Activated naive CD4-positive, alpha-beta T cell treated with anti-CD3 and anti-CD28 coated beads, Interleukin-2, amount 50 U/mL, for 24 hours (primary cell): ENCODE measurements around the gene KANTR.
A peak's percentile ranks its signal among the peaks of the same experiment; 100 is the strongest.

ENCODE experiments used
- H3K27ac Mint-ChIP-seq: one replicate; pipeline ENCODE4 v1.8.0; 2021; ENCODE audit warnings: mild to moderate bottlenecking, mixed read lengths
- H3K27me3 Mint-ChIP-seq: one replicate; pipeline ENCODE4 v1.8.0; 2021; ENCODE audit warnings: mixed read lengths
- H3K36me3 Mint-ChIP-seq: one replicate; pipeline ENCODE4 v1.8.0; 2021; ENCODE audit warnings: mixed read lengths
- H3K4me1 Mint-ChIP-seq: one replicate; pipeline ENCODE4 v1.8.0; 2021; ENCODE audit warnings: mixed read lengths
- H3K4me3 Mint-ChIP-seq: one replicate; pipeline ENCODE4 v1.8.0; 2021; ENCODE audit warnings: mild to moderate bottlenecking, mixed read lengths
- H3K9me3 Mint-ChIP-seq: one replicate; pipeline ENCODE4 v1.8.0; 2021; ENCODE audit warnings: mixed read lengths

KANTR gene

GRCh38 chrX:53076671-53077070 is 17.3 kb upstream of the KANTR start:
- Mint-ChIP-seq H3K27me3 (no peaks in the 10 kb centered on the region), H3K27ac (no peak overlapping the region), H3K36me3 (no peaks in the 10 kb centered on the region), H3K4me1 (peaks cover 22% of the 10 kb centered on the region), H3K9me3 (no peaks in the 10 kb centered on the region), H3K4me3 (no peak overlapping the region)

- H3K27ac Mint-ChIP-seq = no peak overlapping the region
- peaks cover 13% of the 10 kb centered on the region for H3K4me1 Mint-ChIP-seq
- no peaks in the 10 kb centered on the region for H3K9me3 Mint-ChIP-seq
- H3K36me3 Mint-ChIP-seq = no peaks in the 10 kb centered on the region
- H3K27me3 Mint-ChIP-seq = no peaks in the 10 kb centered on the region
- no peak overlapping the region for H3K4me3 Mint-ChIP-seq
Measured at GRCh38 chrX:53077207-53078197, 16.4 kb upstream of the KANTR start.

GRCh38 chrX:53078943-53079342 is 15.0 kb upstream of the KANTR start:
- Mint-ChIP-seq H3K4me1 (peaks cover 18% of the 10 kb centered on the region), H3K36me3 (peaks cover 6% of the 10 kb centered on the region), H3K4me3 (no peak overlapping the region), H3K27me3 (no peaks in the 10 kb centered on the region), H3K9me3 (no peaks in the 10 kb centered on the region), H3K27ac (no peak overlapping the region)

GRCh38 chrX:53080628-53081580 is 13.0 kb upstream of the KANTR start:
- Mint-ChIP-seq H3K4me1 (peaks cover 33% of the 10 kb centered on the region), H3K27me3 (no peaks in the 10 kb centered on the region), H3K36me3 (peaks cover 10% of the 10 kb centered on the region), H3K27ac (peak overlapping the region; percentile 96), H3K9me3 (no peaks in the 10 kb centered on the region), H3K4me3 (peak overlapping the region; percentile 85)

- Mint-ChIP-seq H3K4me1 (peaks cover 42% of the 10 kb centered on the region), H3K9me3 (no peaks in the 10 kb centered on the region), H3K4me3 (peak within 1 kb of the TSS; percentile 95), H3K36me3 (peaks cover 13% of the 10 kb centered on the region), H3K27ac (peak within 1 kb of the TSS; percentile 97), H3K27me3 (no peaks in the 10 kb centered on the region)
Measured at GRCh38 chrX:53081925-53082772, 11.8 kb upstream of the KANTR start, which contains the start of gene TSPYL2. Gene TSPYL2, plus strand, starts transcription at chrX:53082367. Its CDS starts 132 bp downstream, at chrX:53082499.

- Mint-ChIP-seq H3K4me3 (peak overlapping the region; percentile 95), H3K27me3 (no peaks in the 10 kb centered on the region), H3K27ac (peak overlapping the region; percentile 85), H3K4me1 (peaks cover 49% of the 10 kb centered on the region), H3K36me3 (peaks cover 13% of the 10 kb centered on the region), H3K9me3 (no peaks in the 10 kb centered on the region)
Measured at GRCh38 chrX:53082773-53083616, 10.9 kb upstream of the KANTR start.

- no peaks in the 10 kb centered on the region for H3K9me3 Mint-ChIP-seq
- peak overlapping the region; percentile 73 for H3K27ac Mint-ChIP-seq
- H3K4me3 Mint-ChIP-seq = peak overlapping the region; percentile 95
- H3K36me3 Mint-ChIP-seq = peaks cover 19% of the 10 kb centered on the region
- H3K27me3 Mint-ChIP-seq = no peaks in the 10 kb centered on the region
- H3K4me1 Mint-ChIP-seq = peaks cover 60% of the 10 kb centered on the region
Measured at GRCh38 chrX:53084043-53084570, 9.8 kb upstream of the KANTR start.

GRCh38 chrX:53084863-53085262 is 9.1 kb upstream of the KANTR start:
- peaks cover 19% of the 10 kb centered on the region for H3K36me3 Mint-ChIP-seq
- H3K9me3 Mint-ChIP-seq = no peaks in the 10 kb centered on the region
- H3K27me3 Mint-ChIP-seq = no peaks in the 10 kb centered on the region
- H3K4me3 Mint-ChIP-seq = peak overlapping the region; percentile 77
- peak overlapping the region; percentile 90 for H3K27ac Mint-ChIP-seq
- H3K4me1 Mint-ChIP-seq = peaks cover 64% of the 10 kb centered on the region

- Mint-ChIP-seq H3K4me3 (peak overlapping the region; percentile 77), H3K9me3 (no peaks in the 10 kb centered on the region), H3K4me1 (peaks cover 60% of the 10 kb centered on the region), H3K27ac (peak overlapping the region; percentile 87), H3K36me3 (peaks cover 19% of the 10 kb centered on the region), H3K27me3 (no peaks in the 10 kb centered on the region)
Measured at GRCh38 chrX:53085661-53086229, 8.2 kb upstream of the KANTR start.

- peaks cover 19% of the 10 kb centered on the region for H3K36me3 Mint-ChIP-seq
- H3K9me3 Mint-ChIP-seq = no peaks in the 10 kb centered on the region
- H3K4me1 Mint-ChIP-seq = peaks cover 57% of the 10 kb centered on the region
- peak overlapping the region; percentile 96 for H3K4me3 Mint-ChIP-seq
- no peak overlapping the region for H3K27ac Mint-ChIP-seq
- no peaks in the 10 kb centered on the region for H3K27me3 Mint-ChIP-seq
Measured at GRCh38 chrX:53086464-53086863, 7.5 kb upstream of the KANTR start.

- no peaks in the 10 kb centered on the region for H3K9me3 Mint-ChIP-seq
- no peaks in the 10 kb centered on the region for H3K27me3 Mint-ChIP-seq
- H3K4me3 Mint-ChIP-seq = peak overlapping the region; percentile 96
- peaks cover 19% of the 10 kb centered on the region for H3K36me3 Mint-ChIP-seq
- H3K27ac Mint-ChIP-seq = peak overlapping the region; percentile 70
- H3K4me1 Mint-ChIP-seq = peaks cover 57% of the 10 kb centered on the region
Measured at GRCh38 chrX:53087388-53087831, 6.5 kb upstream of the KANTR start.

GRCh38 chrX:53088136-53088974 is 5.6 kb upstream of the KANTR start:
- peaks cover 57% of the 10 kb centered on the region for H3K4me1 Mint-ChIP-seq
- H3K27ac Mint-ChIP-seq = peak overlapping the region; percentile 99

More at GRCh38 chrX:53088136-53088974, 5.6 kb upstream of the KANTR start:
- Mint-ChIP-seq H3K9me3 (no peaks in the 10 kb centered on the region), H3K36me3 (peaks cover 16% of the 10 kb centered on the region), H3K4me3 (peak overlapping the region; percentile 96), H3K27me3 (no peaks in the 10 kb centered on the region)
